Suprapubic skin (tissue), 3 donors: ENCODE data around the gene PJVK.

ENCODE experiments used
- POLR2AphosphoS5 ChIP-seq, 3 donors: sonication (generic); formaldehyde crosslinking; IDR thresholded peaks; one replicate each; pipeline ENCODE4 v1.6.1; 2017; ENCODE audit warnings: antibody characterized with exemption in 3 of 3
- TF ChIP-seq, protein P1 (sequence below), 2 donors: fragments of 200-600 bp in 1 of 2; fragments of 450-650 bp in 1 of 2; sonication (generic) in 1 of 2; IDR thresholded peaks; one replicate each; pipeline ENCODE4 v1.5.1; 2016 to 2019; ENCODE audit warnings: antibody characterized with exemption in 2 of 2, mild to moderate bottlenecking in 1 of 2, moderate library complexity in 1 of 2

DNA sequence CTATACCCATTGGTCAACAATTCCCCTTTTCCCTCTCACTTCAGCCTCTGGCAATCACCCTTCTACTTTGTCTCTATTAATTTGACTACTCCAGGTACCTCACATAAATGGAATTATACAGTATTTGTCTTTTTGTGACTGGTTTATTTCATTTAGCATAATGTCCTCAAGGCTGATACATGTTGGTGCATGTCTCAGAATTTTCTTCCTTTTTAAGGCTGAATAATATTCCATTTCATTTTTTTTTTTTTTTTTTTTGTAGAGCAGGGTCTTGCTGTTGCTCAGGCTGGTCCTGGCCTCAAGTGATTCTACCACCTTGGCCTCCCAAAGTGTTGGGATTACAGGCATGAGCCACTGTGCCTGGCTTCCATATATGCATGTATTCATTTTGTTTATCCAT, 25.3 kb downstream of the PJVK start:
- no peak for TF ChIP-seq POLR2AphosphoS5 (IDR thresholded peaks at IDR 0.05)
- TF ChIP-seq, protein P1, sequence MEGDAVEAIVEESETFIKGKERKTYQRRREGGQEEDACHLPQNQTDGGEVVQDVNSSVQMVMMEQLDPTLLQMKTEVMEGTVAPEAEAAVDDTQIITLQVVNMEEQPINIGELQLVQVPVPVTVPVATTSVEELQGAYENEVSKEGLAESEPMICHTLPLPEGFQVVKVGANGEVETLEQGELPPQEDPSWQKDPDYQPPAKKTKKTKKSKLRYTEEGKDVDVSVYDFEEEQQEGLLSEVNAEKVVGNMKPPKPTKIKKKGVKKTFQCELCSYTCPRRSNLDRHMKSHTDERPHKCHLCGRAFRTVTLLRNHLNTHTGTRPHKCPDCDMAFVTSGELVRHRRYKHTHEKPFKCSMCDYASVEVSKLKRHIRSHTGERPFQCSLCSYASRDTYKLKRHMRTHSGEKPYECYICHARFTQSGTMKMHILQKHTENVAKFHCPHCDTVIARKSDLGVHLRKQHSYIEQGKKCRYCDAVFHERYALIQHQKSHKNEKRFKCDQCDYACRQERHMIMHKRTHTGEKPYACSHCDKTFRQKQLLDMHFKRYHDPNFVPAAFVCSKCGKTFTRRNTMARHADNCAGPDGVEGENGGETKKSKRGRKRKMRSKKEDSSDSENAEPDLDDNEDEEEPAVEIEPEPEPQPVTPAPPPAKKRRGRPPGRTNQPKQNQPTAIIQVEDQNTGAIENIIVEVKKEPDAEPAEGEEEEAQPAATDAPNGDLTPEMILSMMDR (IDR thresholded peaks at IDR 0.05), result no peak
